Esophagus muscularis mucosa (tissue), 4 donors: ENCODE measurements around the gene IFIT2. TPM values are rescaled to one million over a fixed set of nuclear protein-coding genes. Genes with fewer than 3 reads are reported as not detected.

Experiments
- DNase-seq: peaks from one replicate; pipeline ENCODE4 v3.0.0-alpha.2; 2017; ENCODE audit errors: extremely low spot score
- H3K27ac ChIP-seq, 4 donors: fragments of 200-600 bp; sonication (generic); replicated peaks in 1 of 4; 1 replicate in 3 of 4; 2 replicates in 1 of 4; pipeline ENCODE4 v1.5.1; 2016 to 2019; ENCODE audit warnings: mild to moderate bottlenecking in 1 of 4
- H3K27me3 ChIP-seq, 4 donors: fragments of 200-600 bp; sonication (generic); one replicate each; pipeline versions ENCODE4 v1.5.1 to v1.6.0; 2016 to 2019
- H3K36me3 ChIP-seq, 4 donors: fragments of 200-600 bp; sonication (generic); one replicate each; pipeline ENCODE4 v1.5.1; 2016 to 2019
- H3K4me1 ChIP-seq, 4 donors: fragments of 200-600 bp; sonication (generic); one replicate each; pipeline ENCODE4 v1.5.1; 2016 to 2019
- H3K4me3 ChIP-seq, 4 donors: fragments of 200-600 bp; sonication (generic); 1 replicate in 2 of 4; 2 replicates in 2 of 4; pipeline ENCODE4 v1.5.1; 2016 to 2019; ENCODE audit warnings: mild to moderate bottlenecking in 4 of 4, moderate library complexity in 1 of 4
- H3K9me3 ChIP-seq, 4 donors: fragments of 200-600 bp; sonication (generic); 1 replicate in 3 of 4; 2 replicates in 1 of 4; pipeline ENCODE4 v1.5.1; 2016 to 2019
- CTCF ChIP-seq, 3 experiments: fragments of 200-600 bp in 2 of 3; fragments of 450-650 bp in 1 of 3; sonication (generic) in 2 of 3; IDR thresholded peaks; one replicate each; pipeline ENCODE4 v1.5.1; 2017 to 2019; ENCODE audit warnings: antibody characterized with exemption in 3 of 3, mild to moderate bottlenecking in 2 of 3, moderate library complexity in 1 of 3
- EP300 ChIP-seq: sonication (generic); formaldehyde crosslinking; IDR thresholded peaks from one replicate; pipeline ENCODE4 v1.6.1; 2017; ENCODE audit warnings: antibody characterized with exemption
- POLR2A ChIP-seq: fragments of 450-650 bp; IDR thresholded peaks from one replicate; pipeline ENCODE4 v1.6.1; 2017; ENCODE audit warnings: antibody characterized with exemption, moderate library complexity, mild to moderate bottlenecking, low read depth
- POLR2AphosphoS5 ChIP-seq, 2 donors: sonication (generic); formaldehyde crosslinking; IDR thresholded peaks; one replicate each; pipeline ENCODE4 v1.6.1; 2017; ENCODE audit warnings: antibody characterized with exemption in 2 of 2
- WGBS: methylation state at CpG from one replicate; pipeline ENCODE4 v1.1.5; 2018; 5-methylcytosine and 5-hydroxymethylcytosine counted together
- intact Hi-C: fragments of 100-400 bp; cut with DNase I; formaldehyde crosslinking; loops from one replicate; pipeline ENCODE4 v1.15.1; 2023
- total RNA-seq, 4 donors: library from RNA; depleted of rRNA; stranded (reverse); fragments of >200 nt; gene quantifications; one replicate each; pipeline versions ENCODE4 v1.1.0 to v1.2.1, GENCODE V29; 2016

The IFIT2 gene
- total RNA-seq, 4 donors from 2014 or later = 2.2 to 5.0 (median 3.3) TPM

DNA sequence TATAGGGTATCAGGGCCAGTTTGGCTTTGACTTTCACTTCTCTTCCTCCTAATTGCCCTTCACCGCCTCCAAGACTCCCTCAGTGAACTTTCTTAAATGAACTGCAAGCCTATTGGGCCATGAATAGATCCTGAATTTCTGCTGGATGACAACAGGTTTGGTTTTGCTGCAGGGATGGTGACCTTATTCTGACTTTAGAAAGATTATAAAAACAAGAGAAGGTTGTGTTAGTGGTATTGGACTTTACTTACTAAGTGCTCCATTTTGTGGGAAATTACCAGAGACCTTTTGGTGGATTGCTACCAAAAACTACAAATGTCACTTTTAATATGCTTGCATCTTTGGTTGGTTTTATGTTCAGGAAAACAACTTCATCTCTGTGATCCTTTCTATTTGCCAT is 38.8 kb upstream of the IFIT2 start:
- no peaks in the 10 kb centered on the region for H3K27me3 ChIP-seq
- no peak overlapping the region for H3K4me3 ChIP-seq
- H3K27ac ChIP-seq = no peak overlapping the region
- H3K4me1 ChIP-seq = peaks cover 3 to 30% (median 18%) of the 10 kb centered on the region in 4 donors
- H3K36me3 ChIP-seq = no peaks in the 10 kb centered on the region
- 86% methylated on average over 1 of the region's 1 CpG for WGBS
- intact Hi-C loops = no loop called here
- no peak for DNase-seq
- no peaks in the 10 kb centered on the region for H3K9me3 ChIP-seq
- no peak for TF ChIP-seq POLR2A
- TF ChIP-seq CTCF (IDR thresholded peaks at IDR 0.05) = no peak
- no peak for TF ChIP-seq POLR2AphosphoS5 (IDR thresholded peaks at IDR 0.05)
- no peak for TF ChIP-seq EP300

DNA sequence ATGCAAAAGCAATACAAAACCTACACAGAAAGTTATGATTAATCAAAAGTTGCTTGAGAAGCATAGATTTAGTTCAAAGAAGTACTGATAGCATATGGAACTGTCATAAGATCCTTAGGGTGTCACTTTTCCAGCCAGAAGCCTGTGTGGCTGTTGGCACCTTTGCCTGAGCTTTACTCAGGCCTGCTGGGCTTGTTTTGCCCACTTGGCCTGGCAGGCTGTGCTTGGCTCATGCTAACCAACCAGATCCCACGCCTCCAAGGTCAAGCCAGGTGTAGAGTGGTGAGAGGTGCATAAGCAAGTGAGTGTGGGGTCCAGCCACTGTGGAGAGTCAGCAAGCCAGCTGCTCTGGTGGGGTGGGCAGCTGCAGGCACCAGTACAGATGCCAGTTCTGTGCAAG is 38.3 kb upstream of the IFIT2 start:
- no peak for TF ChIP-seq POLR2A
- TF ChIP-seq EP300 = no peak
- TF ChIP-seq CTCF (IDR thresholded peaks at IDR 0.05) = no peak
- TF ChIP-seq POLR2AphosphoS5 (IDR thresholded peaks at IDR 0.05) = no peak
- WGBS = 100% methylated on average over 1 of the region's 1 CpG
- peaks cover 3 to 30% (median 18%) of the 10 kb centered on the region in 4 donors for H3K4me1 ChIP-seq
- H3K4me3 ChIP-seq = no peak overlapping the region
- H3K9me3 ChIP-seq = no peaks in the 10 kb centered on the region
- no peaks in the 10 kb centered on the region for H3K36me3 ChIP-seq
- intact Hi-C loops = no loop called here
- DNase-seq = no peak
- H3K27me3 ChIP-seq = no peaks in the 10 kb centered on the region
- no peak overlapping the region for H3K27ac ChIP-seq

GRCh38 chr10:89266721-89267453 is 35.0 kb upstream of the IFIT2 start:
- no peaks in the 10 kb centered on the region for H3K27me3 ChIP-seq
- 17% methylated on average over 1 of the region's 1 CpG for WGBS
- peak overlapping the region in 1 of 4 donors; percentile 34 for H3K27ac ChIP-seq
- H3K4me3 ChIP-seq = no peak overlapping the region
- H3K36me3 ChIP-seq = no peaks in the 10 kb centered on the region
- peaks cover 6 to 25% (median 13%) of the 10 kb centered on the region in 4 donors for H3K4me1 ChIP-seq
- intact Hi-C loops = no loop called here
- no peak for TF ChIP-seq CTCF (IDR thresholded peaks at IDR 0.05)
- no peak for TF ChIP-seq EP300
- no peak for TF ChIP-seq POLR2A
- TF ChIP-seq POLR2AphosphoS5 (IDR thresholded peaks at IDR 0.05) = no peak
- no peak for DNase-seq
- H3K9me3 ChIP-seq = no peaks in the 10 kb centered on the region

DNA sequence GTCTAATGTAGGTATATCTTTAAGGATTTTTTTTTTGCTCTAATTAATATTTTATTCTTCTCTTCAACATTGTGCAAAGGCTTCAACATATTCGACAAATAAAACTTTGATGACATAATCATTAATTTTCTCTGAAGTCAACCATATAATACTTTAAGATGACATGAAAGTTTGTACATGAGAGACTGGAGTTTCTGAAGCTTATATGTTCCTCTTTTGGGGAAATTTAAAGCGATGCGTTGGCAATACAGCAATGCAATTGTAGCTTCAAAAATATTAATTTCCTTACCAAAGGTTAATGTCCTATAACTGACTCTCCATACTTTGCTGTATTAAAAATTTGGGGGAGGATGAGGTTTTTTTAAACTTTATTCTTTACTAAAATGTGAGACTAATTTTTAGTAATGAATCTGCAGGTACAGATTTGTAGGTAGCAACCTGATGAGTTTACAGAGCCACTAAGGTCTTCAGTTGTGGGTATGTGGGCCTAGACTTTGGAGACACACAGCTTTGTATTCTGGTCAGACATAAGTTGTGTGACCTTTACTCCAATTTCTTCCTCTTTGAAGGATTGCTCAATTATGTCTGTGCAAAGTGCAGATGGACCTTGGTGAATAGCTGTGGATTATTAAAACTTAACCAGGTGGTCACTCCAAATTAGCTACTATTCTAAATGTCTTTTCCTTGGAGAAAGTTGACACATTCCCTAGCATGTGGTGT is 32.3 kb upstream of the IFIT2 start:
- H3K4me3 ChIP-seq = no peak overlapping the region
- no peak overlapping the region for H3K27ac ChIP-seq
- H3K36me3 ChIP-seq = no peaks in the 10 kb centered on the region
- intact Hi-C loops = no loop called here
- H3K4me1 ChIP-seq = peaks cover 6 to 23% (median 15%) of the 10 kb centered on the region in 4 donors
- no peaks in the 10 kb centered on the region for H3K9me3 ChIP-seq
- 89% methylated on average over 3 of the region's 3 CpGs for WGBS
- no peak for DNase-seq
- H3K27me3 ChIP-seq = no peaks in the 10 kb centered on the region
- TF ChIP-seq CTCF (IDR thresholded peaks at IDR 0.05) = no peak
- TF ChIP-seq POLR2A = no peak
- TF ChIP-seq EP300 = no peak
- TF ChIP-seq POLR2AphosphoS5 (IDR thresholded peaks at IDR 0.05) = no peak
